RWPE1 (cell line): ENCODE results near the gene PCDHB7.
"Not testable (repeated sequence)": the region's sequence is repeated elsewhere in the genome, so short reads cannot be mapped to it uniquely, and the experiment has no call there.

Experiments used
- CTCF ChIA-PET: fragments of 350-600 bp; sonication (Branson Sonifier 250); formaldehyde crosslinking; extraction: SDS; loops from one replicate; lab custom pipeline; 2021; lab: Yijun Ruan, JAX
- POLR2A ChIA-PET: fragments of 400-600 bp; formaldehyde crosslinking; extraction: SDS; loops from one replicate; lab custom pipeline; 2020; ENCODE audit warnings: antibody characterized with exemption; ENCODE audit not compliant: low non-redundant PET; lab: Yijun Ruan, JAX
- DNase-seq: peaks from one replicate; pipeline ENCODE4 v3.0.0; 2012; ENCODE audit warnings: low spot score
- H3K27ac ChIP-seq: fragments of 450-650 bp; 2 replicates; pipeline ENCODE4 v1.5.1; 2017
- CTCF ChIP-seq: fragments of 450-650 bp; conservative IDR thresholded peaks from 2 replicates; pipeline ENCODE4 v1.5.1; 2017; ENCODE audit warnings: low read depth, mild to moderate bottlenecking

Gene PCDHB7

DNA sequence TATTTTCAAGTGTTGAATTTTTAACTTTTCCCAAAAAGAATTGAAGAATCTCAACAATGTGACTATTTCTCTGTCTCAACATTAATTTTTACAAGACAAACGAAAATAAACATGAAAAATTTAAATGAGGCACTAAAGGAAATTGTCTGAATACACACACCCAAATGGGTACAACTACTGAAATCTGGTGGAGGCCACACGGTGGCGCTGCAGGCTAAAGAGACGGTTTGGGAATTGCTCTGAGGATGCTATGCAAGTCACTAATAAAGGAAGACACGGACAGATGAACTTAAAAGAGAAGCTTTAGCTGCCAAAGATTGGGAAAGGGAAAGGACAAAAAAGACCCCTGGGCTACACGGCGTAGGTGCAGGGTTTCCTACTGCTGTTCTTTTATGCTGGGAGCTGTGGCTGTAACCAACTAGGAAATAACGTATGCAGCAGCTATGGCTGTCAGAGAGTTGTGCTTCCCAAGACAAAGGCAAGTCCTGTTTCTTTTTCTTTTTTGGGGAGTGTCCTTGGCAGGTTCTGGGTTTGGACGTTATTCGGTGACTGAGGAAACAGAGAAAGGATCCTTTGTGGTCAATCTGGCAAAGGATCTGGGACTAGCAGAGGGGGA lies 19.8 kb downstream of the PCDHB7 start, which contains the start of gene PCDHB10:
Gene PCDHB10, plus strand, starts transcription at position 244 of the 616 bp plus-strand sequence. Its CDS starts 200 bp downstream, at position 444.
- POLR2A ChIA-PET = no interaction called here
- no peak within 1 kb of the TSS for H3K27ac ChIP-seq
- CTCF ChIA-PET = interaction anchor here (0.6 to 1.0 kb wide), 10 partner anchors 10 to 372 kb away, joined by 3 to 4 read pairs (median 3); partner anchors contain the start of genes PCDHB14, PCDHB6, PCDHGA1 and PCDHGB1
- peak; percentile 65 for TF ChIP-seq CTCF
- DNase-seq = no peak

DNA sequence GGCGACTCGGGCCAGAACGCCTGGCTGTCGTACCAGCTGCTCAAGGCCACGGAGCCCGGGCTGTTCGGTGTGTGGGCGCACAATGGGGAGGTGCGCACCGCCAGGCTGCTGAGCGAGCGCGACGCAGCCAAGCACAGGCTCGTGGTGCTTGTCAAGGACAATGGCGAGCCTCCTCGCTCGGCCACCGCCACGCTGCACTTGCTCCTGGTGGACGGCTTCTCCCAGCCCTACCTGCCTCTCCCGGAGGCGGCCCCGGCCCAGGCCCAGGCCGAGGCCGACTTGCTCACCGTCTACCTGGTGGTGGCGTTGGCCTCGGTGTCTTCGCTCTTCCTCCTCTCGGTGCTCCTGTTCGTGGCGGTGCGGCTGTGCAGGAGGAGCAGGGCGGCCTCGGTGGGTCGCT lies 21.9 kb downstream of the PCDHB7 start:
- CTCF ChIA-PET, H3K27ac ChIP-seq, POLR2A ChIA-PET, DNase-seq: not testable (repeated sequence)

DNA sequence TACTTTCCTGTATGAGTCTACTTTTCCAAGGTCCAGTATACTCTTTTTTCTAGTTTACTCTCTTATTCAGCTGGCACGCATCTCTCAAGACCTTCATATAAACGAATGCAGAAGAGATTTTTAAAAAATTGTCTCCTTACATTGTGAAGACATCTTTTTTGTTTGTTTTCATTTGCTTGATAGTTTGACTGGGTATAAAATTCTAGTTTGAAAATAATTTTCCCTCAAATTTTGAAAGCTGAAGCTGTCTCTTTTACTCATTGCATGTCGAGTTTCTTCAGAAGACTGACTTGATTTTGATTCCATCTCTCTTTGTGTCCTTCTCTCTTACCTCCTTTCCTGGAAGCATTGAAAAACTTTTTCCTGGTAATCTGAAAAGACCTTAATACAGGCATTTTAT lies 23.9 kb downstream of the PCDHB7 start:
- DNase-seq = no peak
- no peak for TF ChIP-seq CTCF
- H3K27ac ChIP-seq = no peak overlapping the region
- ChIA-PET POLR2A (no interaction called here), CTCF (interaction anchor here (0.6 to 1.2 kb wide), 5 partner anchors 8 to 432 kb away, joined by 3 to 5 read pairs (median 3); no protein-coding TSS in a partner anchor)

- DNase-seq = peak; percentile 27
- ChIA-PET CTCF (interaction anchor here (0.6 to 1.4 kb wide), 27 partner anchors 9 to 1131 kb away, joined by 3 to 7 read pairs (median 4); partner anchors contain the start of genes PCDHB14, PCDHGA1, PCDHGA12 and PCDHGA2), POLR2A (no interaction called here)
- peak; percentile 69 for TF ChIP-seq CTCF
- H3K27ac ChIP-seq = no peak within 1 kb of the TSS
Observed at GRCh38 chr5:141199359-141200235, 27.2 kb downstream of the PCDHB7 start, which contains the start of gene PCDHB11. TSS of gene PCDHB11 (plus strand) at chr5:141199627. CDS start at chr5:141199775, 148 bp downstream.

- H3K27ac ChIP-seq, DNase-seq, CTCF ChIA-PET, POLR2A ChIA-PET: not testable (repeated sequence)
Observed at GRCh38 chr5:141201126-141201525, 28.7 kb downstream of the PCDHB7 start.

GRCh38 chr5:141201646-141202045 lies 29.2 kb downstream of the PCDHB7 start:
- CTCF ChIA-PET = interaction anchor here (0.6 to 0.8 kb wide), 2 partner anchors 9 to 313 kb away, joined by 3 to 5 read pairs; partner anchors contain the start of gene PCDHB10

GRCh38 chr5:141208478-141208877 lies 36.0 kb downstream of the PCDHB7 start, which contains the start of gene PCDHB12:
TSS of gene PCDHB12 (plus strand) at chr5:141208719. CDS start at chr5:141208908, 189 bp downstream.
- DNase-seq = no peak
- POLR2A ChIA-PET = no interaction called here
- H3K27ac ChIP-seq = no peak within 1 kb of the TSS
- TF ChIP-seq CTCF = no peak
- CTCF ChIA-PET = interaction anchor here (0.6 to 1.4 kb wide), 4 partner anchors 8 to 666 kb away, joined by 3 to 4 read pairs (median 3); partner anchors contain the start of gene PCDHB2

More at GRCh38 chr5:141201646-141202045, 29.2 kb downstream of the PCDHB7 start:
- DNase-seq, H3K27ac ChIP-seq, POLR2A ChIA-PET: not testable (repeated sequence)

DNA sequence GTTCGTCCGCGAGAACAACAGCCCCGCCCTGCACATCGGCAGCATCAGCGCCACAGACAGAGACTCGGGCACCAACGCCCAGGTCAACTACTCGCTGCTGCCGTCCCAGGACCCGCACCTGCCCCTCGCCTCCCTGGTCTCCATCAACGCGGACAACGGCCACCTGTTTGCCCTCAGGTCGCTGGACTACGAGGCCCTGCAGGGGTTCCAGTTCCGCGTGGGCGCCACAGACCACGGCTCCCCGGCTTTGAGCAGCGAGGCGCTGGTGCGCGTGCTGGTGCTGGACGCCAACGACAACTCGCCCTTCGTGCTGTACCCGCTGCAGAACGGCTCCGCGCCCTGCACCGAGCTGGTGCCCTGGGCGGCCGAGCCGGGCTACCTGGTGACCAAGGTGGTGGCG lies 37.8 kb downstream of the PCDHB7 start:
- POLR2A ChIA-PET, DNase-seq, H3K27ac ChIP-seq, CTCF ChIA-PET: not testable (repeated sequence)

DNA sequence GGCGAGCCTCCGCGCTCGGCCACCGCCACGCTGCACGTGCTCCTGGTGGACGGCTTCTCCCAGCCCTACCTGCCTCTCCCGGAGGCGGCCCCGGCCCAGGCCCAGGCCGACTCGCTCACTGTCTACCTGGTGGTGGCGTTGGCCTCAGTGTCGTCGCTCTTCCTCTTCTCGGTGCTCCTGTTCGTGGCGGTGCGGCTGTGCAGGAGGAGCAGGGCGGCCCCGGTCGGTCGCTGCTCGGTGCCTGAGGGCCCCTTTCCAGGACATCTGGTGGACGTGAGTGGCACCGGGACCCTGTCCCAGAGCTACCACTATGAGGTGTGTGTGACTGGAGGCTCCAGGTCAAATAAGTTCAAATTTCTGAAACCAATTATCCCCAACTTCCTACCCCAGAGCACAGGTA lies 38.4 kb downstream of the PCDHB7 start:
- H3K27ac ChIP-seq, POLR2A ChIA-PET, CTCF ChIA-PET, DNase-seq: not testable (repeated sequence)
